WTC11 (cell line): ENCODE data around the gene MRPL28. TPM values are rescaled to one million over a fixed set of nuclear protein-coding genes. Genes with fewer than 3 reads are reported as not detected.

Experiments used
- ATAC-seq: fragments of 200-7000 bp; cut with Tn5 transposase; 2 replicates; pipeline ENCODE4 v1.10.0; 2021; ENCODE audit warnings: mild to moderate bottlenecking, moderate library complexity
- CTCF ChIA-PET: fragments of 300-600 bp; sonication (Branson Sonifier 250); formaldehyde crosslinking; loops from one replicate; lab custom pipeline; 2021; ENCODE audit warnings: antibody characterized with exemption; lab: Charles Lee
- POLR2A ChIA-PET: fragments of 350-600 bp; sonication (Branson Sonifier 250); formaldehyde crosslinking; loops from one replicate; lab custom pipeline; 2021; ENCODE audit warnings: antibody characterized with exemption; lab: Charles Lee
- DNase-seq: peaks from one replicate; pipeline ENCODE4 v3.0.0; 2021; ENCODE audit warnings: low spot score
- H3K27ac Mint-ChIP-seq: 2 replicates; pipeline ENCODE4 v1.8.0; 2021; ENCODE audit warnings: mixed read lengths
- H3K27me3 Mint-ChIP-seq: 2 replicates; pipeline ENCODE4 v1.8.0; 2021; ENCODE audit warnings: low read depth, mild to moderate bottlenecking, moderate library complexity, mixed read lengths
- H3K36me3 Mint-ChIP-seq: 2 replicates; pipeline ENCODE4 v1.8.0; 2021; ENCODE audit warnings: mixed read lengths
- H3K4me1 Mint-ChIP-seq: 2 replicates; pipeline ENCODE4 v1.8.0; 2022; ENCODE audit warnings: mixed read lengths
- H3K4me3 Mint-ChIP-seq: 2 replicates; pipeline ENCODE4 v1.8.0; 2021; ENCODE audit warnings: mild to moderate bottlenecking, moderate library complexity, mixed read lengths
- H3K9me3 Mint-ChIP-seq: 2 replicates; pipeline ENCODE4 v1.8.0; 2021; ENCODE audit warnings: mixed read lengths
- ARID4B ChIP-seq: sonication (generic); formaldehyde crosslinking; IDR thresholded peaks from 2 replicates; pipeline ENCODE4 v1.8.0; 2023; ENCODE audit warnings: missing genetic modification reagents, mild to moderate bottlenecking, borderline replicate concordance
- CREM ChIP-seq: sonication (generic); formaldehyde crosslinking; IDR thresholded peaks from 2 replicates; pipeline ENCODE4 v1.8.1; 2022; ENCODE audit warnings: mild to moderate bottlenecking, missing genetic modification reagents, moderate library complexity
- ESRRA ChIP-seq: sonication (generic); formaldehyde crosslinking; IDR thresholded peaks from 2 replicates; pipeline ENCODE4 v1.8.1; 2022; ENCODE audit warnings: mild to moderate bottlenecking, missing genetic modification reagents, borderline replicate concordance
- ETV6 ChIP-seq: sonication (generic); formaldehyde crosslinking; IDR thresholded peaks from 2 replicates; pipeline ENCODE4 v1.8.1; 2022; ENCODE audit warnings: mild to moderate bottlenecking, missing genetic modification reagents
- FOXP4 ChIP-seq: sonication (generic); formaldehyde crosslinking; IDR thresholded peaks from 2 replicates; pipeline ENCODE4 v1.8.0; 2022; ENCODE audit warnings: mild to moderate bottlenecking, missing genetic modification reagents
- KAT7 ChIP-seq: sonication (generic); formaldehyde crosslinking; IDR thresholded peaks from 2 replicates; pipeline ENCODE4 v1.8.1; 2023; ENCODE audit warnings: missing genetic modification reagents, mild to moderate bottlenecking, borderline replicate concordance
- MYBL2 ChIP-seq: sonication (generic); formaldehyde crosslinking; IDR thresholded peaks from 2 replicates; pipeline ENCODE4 v1.8.1; 2023; ENCODE audit warnings: mild to moderate bottlenecking, moderate library complexity, missing genetic modification reagents
- NFE2L1 ChIP-seq: sonication (generic); formaldehyde crosslinking; IDR thresholded peaks from 2 replicates; pipeline ENCODE4 v1.8.1; 2023; ENCODE audit warnings: missing genetic modification reagents
- PRRX2 ChIP-seq: fragments of 250-450 bp; sonication (Bioruptor Pico); IDR thresholded peaks from 2 replicates; pipeline ENCODE4 v1.8.0; 2021; ENCODE audit warnings: mild to moderate bottlenecking
- SP1 ChIP-seq: sonication (generic); formaldehyde crosslinking; conservative IDR thresholded peaks from 2 replicates; pipeline ENCODE4 v1.8.1; 2022; ENCODE audit warnings: missing genetic modification reagents
- TCF7 ChIP-seq: sonication (generic); formaldehyde crosslinking; IDR thresholded peaks from 2 replicates; pipeline ENCODE4 v1.8.0; 2022; ENCODE audit warnings: mild to moderate bottlenecking, low read depth, missing genetic modification reagents, moderate library complexity
- TP53 ChIP-seq: sonication (generic); formaldehyde crosslinking; IDR thresholded peaks from 2 replicates; pipeline ENCODE4 v1.8.1; 2023; ENCODE audit warnings: mild to moderate bottlenecking, missing genetic modification reagents
- USF1 ChIP-seq: sonication (generic); formaldehyde crosslinking; IDR thresholded peaks from 2 replicates; pipeline ENCODE4 v1.8.0; 2022; ENCODE audit warnings: mild to moderate bottlenecking, missing genetic modification reagents
- ZBTB43 ChIP-seq: sonication (generic); formaldehyde crosslinking; IDR thresholded peaks from 2 replicates; pipeline ENCODE4 v1.8.1; 2023; ENCODE audit warnings: mild to moderate bottlenecking, missing genetic modification reagents
- ZNF121 ChIP-seq: sonication (generic); formaldehyde crosslinking; IDR thresholded peaks from 2 replicates; pipeline ENCODE4 v1.8.0; 2023; ENCODE audit warnings: missing genetic modification reagents
- ZNF219 ChIP-seq: sonication (generic); formaldehyde crosslinking; IDR thresholded peaks from 2 replicates; pipeline ENCODE4 v1.8.0; 2023; ENCODE audit warnings: missing genetic modification reagents, mild to moderate bottlenecking, borderline replicate concordance
- ZNF416 ChIP-seq: fragments of 250-450 bp; sonication (Bioruptor Pico); IDR thresholded peaks from 2 replicates; pipeline ENCODE4 v1.9.0; 2021; ENCODE audit warnings: mild to moderate bottlenecking, inconsistent platforms
- total RNA-seq: library from RNA; stranded (reverse); gene quantifications from 3 replicates; pipeline ENCODE4 v1.2.3, GENCODE V29; 2021
- TF ChIP-seq, protein P1 (sequence below): sonication (generic); formaldehyde crosslinking; IDR thresholded peaks from 2 replicates; pipeline ENCODE4 v1.8.0; 2023; ENCODE audit warnings: mild to moderate bottlenecking, missing genetic modification reagents
- TF ChIP-seq, protein P2 (sequence below): sonication (generic); formaldehyde crosslinking; IDR thresholded peaks from 2 replicates; pipeline ENCODE4 v1.8.0; 2022; ENCODE audit warnings: mild to moderate bottlenecking, missing genetic modification reagents
- TF ChIP-seq, protein P3 (sequence below): sonication (generic); formaldehyde crosslinking; IDR thresholded peaks from 2 replicates; pipeline ENCODE4 v1.8.1; 2023; ENCODE audit warnings: mild to moderate bottlenecking, moderate library complexity, missing genetic modification reagents
- TF ChIP-seq, protein P4 (sequence below): sonication (generic); formaldehyde crosslinking; IDR thresholded peaks from 2 replicates; pipeline ENCODE4 v1.8.1; 2023; ENCODE audit warnings: mild to moderate bottlenecking, missing genetic modification reagents, moderate library complexity

Gene MRPL28
- total RNA-seq, 1 experiment from 2014 or later: 119 TPM

GRCh38 chr16:383326-384051 lies 13.2 kb upstream of the MRPL28 start:
- ATAC-seq (peak; percentile 54), DNase-seq (peak; percentile 89)
- Mint-ChIP-seq H3K4me3 (peak overlapping the region; percentile 79), H3K9me3 (no peaks in the 10 kb centered on the region), H3K36me3 (peaks cover 5% of the 10 kb centered on the region; the same call in 1 of the 2 replicates), H3K27ac (peak overlapping the region; percentile 98), H3K4me1 (peaks cover 49% of the 10 kb centered on the region), H3K27me3 (no peaks in the 10 kb centered on the region)
- CTCF ChIA-PET: interaction anchor here (0.7 to 2.7 kb wide), 16 partner anchors 9 to 300 kb away, joined by 3 to 17 read pairs (median 4); partner anchors contain the start of genes AXIN1 and DECR2
- POLR2A ChIA-PET: interaction anchor here (0.6 to 1.6 kb wide), 6 partner anchors 13 to 149 kb away, joined by 3 to 4 read pairs (median 3); partner anchors contain the start of genes DECR2, FAM234A and MRPL28
- TF ChIP-seq CREM (CRISPR knock-in tag): 0 out of 2 replicates have a peak, but pooled peaks have one; percentile 33
- TF ChIP-seq, protein P1, sequence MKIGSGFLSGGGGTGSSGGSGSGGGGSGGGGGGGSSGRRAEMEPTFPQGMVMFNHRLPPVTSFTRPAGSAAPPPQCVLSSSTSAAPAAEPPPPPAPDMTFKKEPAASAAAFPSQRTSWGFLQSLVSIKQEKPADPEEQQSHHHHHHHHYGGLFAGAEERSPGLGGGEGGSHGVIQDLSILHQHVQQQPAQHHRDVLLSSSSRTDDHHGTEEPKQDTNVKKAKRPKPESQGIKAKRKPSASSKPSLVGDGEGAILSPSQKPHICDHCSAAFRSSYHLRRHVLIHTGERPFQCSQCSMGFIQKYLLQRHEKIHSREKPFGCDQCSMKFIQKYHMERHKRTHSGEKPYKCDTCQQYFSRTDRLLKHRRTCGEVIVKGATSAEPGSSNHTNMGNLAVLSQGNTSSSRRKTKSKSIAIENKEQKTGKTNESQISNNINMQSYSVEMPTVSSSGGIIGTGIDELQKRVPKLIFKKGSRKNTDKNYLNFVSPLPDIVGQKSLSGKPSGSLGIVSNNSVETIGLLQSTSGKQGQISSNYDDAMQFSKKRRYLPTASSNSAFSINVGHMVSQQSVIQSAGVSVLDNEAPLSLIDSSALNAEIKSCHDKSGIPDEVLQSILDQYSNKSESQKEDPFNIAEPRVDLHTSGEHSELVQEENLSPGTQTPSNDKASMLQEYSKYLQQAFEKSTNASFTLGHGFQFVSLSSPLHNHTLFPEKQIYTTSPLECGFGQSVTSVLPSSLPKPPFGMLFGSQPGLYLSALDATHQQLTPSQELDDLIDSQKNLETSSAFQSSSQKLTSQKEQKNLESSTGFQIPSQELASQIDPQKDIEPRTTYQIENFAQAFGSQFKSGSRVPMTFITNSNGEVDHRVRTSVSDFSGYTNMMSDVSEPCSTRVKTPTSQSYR (CRISPR knock-in tag): peak; percentile 96
- TF ChIP-seq ARID4B (CRISPR knock-in tag): peak; percentile 54; the same call in 1 of the 2 replicates
- TF ChIP-seq, protein P2, sequence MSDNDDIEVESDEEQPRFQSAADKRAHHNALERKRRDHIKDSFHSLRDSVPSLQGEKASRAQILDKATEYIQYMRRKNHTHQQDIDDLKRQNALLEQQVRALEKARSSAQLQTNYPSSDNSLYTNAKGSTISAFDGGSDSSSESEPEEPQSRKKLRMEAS (CRISPR knock-in tag): peak; percentile 40; the same call in 1 of the 2 replicates
- TF ChIP-seq, protein P3, sequence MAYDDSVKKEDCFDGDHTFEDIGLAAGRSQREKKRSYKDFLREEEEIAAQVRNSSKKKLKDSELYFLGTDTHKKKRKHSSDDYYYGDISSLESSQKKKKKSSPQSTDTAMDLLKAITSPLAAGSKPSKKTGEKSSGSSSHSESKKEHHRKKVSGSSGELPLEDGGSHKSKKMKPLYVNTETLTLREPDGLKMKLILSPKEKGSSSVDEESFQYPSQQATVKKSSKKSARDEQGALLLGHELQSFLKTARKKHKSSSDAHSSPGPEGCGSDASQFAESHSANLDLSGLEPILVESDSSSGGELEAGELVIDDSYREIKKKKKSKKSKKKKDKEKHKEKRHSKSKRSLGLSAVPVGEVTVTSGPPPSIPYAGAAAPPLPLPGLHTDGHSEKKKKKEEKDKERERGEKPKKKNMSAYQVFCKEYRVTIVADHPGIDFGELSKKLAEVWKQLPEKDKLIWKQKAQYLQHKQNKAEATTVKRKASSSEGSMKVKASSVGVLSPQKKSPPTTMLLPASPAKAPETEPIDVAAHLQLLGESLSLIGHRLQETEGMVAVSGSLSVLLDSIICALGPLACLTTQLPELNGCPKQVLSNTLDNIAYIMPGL (CRISPR knock-in tag): peak; percentile 68; the same call in 1 of the 2 replicates
- 0 out of 2 replicates have a peak, but pooled peaks have one; percentile 81 for TF ChIP-seq KAT7 (CRISPR knock-in tag)
- TF ChIP-seq NFE2L1 (CRISPR knock-in tag): peak; percentile 64; the same call in 1 of the 2 replicates
- 0 out of 2 replicates have a peak, but pooled peaks have one; percentile 72 for TF ChIP-seq ESRRA (CRISPR knock-in tag)
- peak; percentile 78 for TF ChIP-seq SP1 (CRISPR knock-in tag)
- TF ChIP-seq ZBTB43 (CRISPR knock-in tag): peak; percentile 63; the same call in 1 of the 2 replicates
- TF ChIP-seq TCF7 (CRISPR knock-in tag): no peak
- TF ChIP-seq ZNF121: peak; percentile 75; the same call in 1 of the 2 replicates
- TF ChIP-seq PRRX2 (CRISPR knock-in tag): no peak
- peak; percentile 59; the same call in 1 of the 2 replicates for TF ChIP-seq TP53 (CRISPR knock-in tag)
- TF ChIP-seq FOXP4 (CRISPR knock-in tag): peak; percentile 78; the same call in 1 of the 2 replicates
- TF ChIP-seq USF1 (CRISPR knock-in tag): no peak
- TF ChIP-seq MYBL2 (CRISPR knock-in tag): peak; percentile 87
- no peak for TF ChIP-seq ZNF219 (CRISPR knock-in tag)
- TF ChIP-seq ZNF416: no peak
- TF ChIP-seq, protein P4, sequence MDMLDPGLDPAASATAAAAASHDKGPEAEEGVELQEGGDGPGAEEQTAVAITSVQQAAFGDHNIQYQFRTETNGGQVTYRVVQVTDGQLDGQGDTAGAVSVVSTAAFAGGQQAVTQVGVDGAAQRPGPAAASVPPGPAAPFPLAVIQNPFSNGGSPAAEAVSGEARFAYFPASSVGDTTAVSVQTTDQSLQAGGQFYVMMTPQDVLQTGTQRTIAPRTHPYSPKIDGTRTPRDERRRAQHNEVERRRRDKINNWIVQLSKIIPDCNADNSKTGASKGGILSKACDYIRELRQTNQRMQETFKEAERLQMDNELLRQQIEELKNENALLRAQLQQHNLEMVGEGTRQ (CRISPR knock-in tag): peak; percentile 52
- TF ChIP-seq ETV6 (CRISPR knock-in tag): peak; percentile 70; the same call in 1 of the 2 replicates
